Activated CD8-positive, alpha-beta T cell treated with anti-CD3 and anti-CD28 coated beads for 36 hours (primary cell): ENCODE measurements around the gene CCDC93. TPM values are rescaled to one million over a fixed set of nuclear protein-coding genes. Genes with fewer than 3 reads are reported as not detected.
A peak's percentile ranks its signal among the peaks of the same experiment; 100 is the strongest.

Source experiments
- ATAC-seq: fragments of 200-7000 bp; cut with Tn5 transposase; one replicate; pipeline ENCODE4 v1.10.0; 2021; ENCODE audit warnings: mild to moderate bottlenecking, moderate library complexity
- CTCF ChIA-PET: fragments of 350-600 bp; sonication (Branson Sonifier 250); formaldehyde crosslinking; loops from one replicate; lab custom pipeline; 2021; ENCODE audit warnings: antibody characterized with exemption; lab: Charles Lee
- POLR2A ChIA-PET: fragments of 350-600 bp; sonication (Branson Sonifier 250); formaldehyde crosslinking; loops from one replicate; lab custom pipeline; 2021; ENCODE audit warnings: antibody characterized with exemption; lab: Charles Lee
- DNase-seq: peaks from one replicate; pipeline ENCODE4 v3.0.0-alpha.2; 2020
- H3K27ac Mint-ChIP-seq: one replicate; pipeline ENCODE4 v1.8.0; 2021; ENCODE audit warnings: mild to moderate bottlenecking, mixed read lengths
- H3K27me3 Mint-ChIP-seq: one replicate; pipeline ENCODE4 v1.8.0; 2021; ENCODE audit warnings: mixed read lengths
- H3K36me3 Mint-ChIP-seq: one replicate; pipeline ENCODE4 v1.8.0; 2021; ENCODE audit warnings: low read depth, mixed read lengths
- H3K4me1 Mint-ChIP-seq: one replicate; pipeline ENCODE4 v1.8.0; 2021; ENCODE audit warnings: low read depth, mixed read lengths
- H3K4me3 Mint-ChIP-seq: one replicate; pipeline ENCODE4 v1.8.0; 2021; ENCODE audit warnings: mild to moderate bottlenecking, moderate library complexity, mixed read lengths
- H3K9me3 Mint-ChIP-seq: one replicate; pipeline ENCODE4 v1.8.0; 2021; ENCODE audit warnings: mixed read lengths
- CTCF ChIP-seq: fragments of 200-600 bp; IDR thresholded peaks from one replicate; pipeline ENCODE4 v1.8.0; 2022; ENCODE audit warnings: antibody characterized with exemption, mild to moderate bottlenecking
- intact Hi-C: fragments of 100-400 bp; cut with micrococcal nuclease; formaldehyde crosslinking; loops from one replicate; pipeline ENCODE4 v1.10.0; 2022
- total RNA-seq, 2 experiments: library from RNA; stranded (reverse); gene quantifications; one replicate each; pipeline ENCODE4 v1.2.3, GENCODE V29; 2021

CCDC93 gene
- total RNA-seq, 2 experiments from 2014 or later: 24.5 to 25.4 TPM

- peaks cover 47% of the 10 kb centered on the region for H3K36me3 Mint-ChIP-seq
- no peaks in the 10 kb centered on the region for H3K9me3 Mint-ChIP-seq
- no peak for TF ChIP-seq CTCF
- H3K27me3 Mint-ChIP-seq: no peaks in the 10 kb centered on the region
- no peak overlapping the region for H3K4me3 Mint-ChIP-seq
- ATAC-seq (no peak), DNase-seq (no peak)
- POLR2A ChIA-PET: no interaction called here
- no peaks in the 10 kb centered on the region for H3K4me1 Mint-ChIP-seq
- no peak overlapping the region for H3K27ac Mint-ChIP-seq
- CTCF ChIA-PET: interaction anchor here (2.2 to 4.0 kb wide), 2 partner anchors 9 to 43 kb away, joined by 11 to 22 read pairs; no protein-coding TSS in a partner anchor
- intact Hi-C loops: no loop called here
Observed at GRCh38 chr2:117960231-117960630, 53.6 kb downstream of the CCDC93 start.

DNA sequence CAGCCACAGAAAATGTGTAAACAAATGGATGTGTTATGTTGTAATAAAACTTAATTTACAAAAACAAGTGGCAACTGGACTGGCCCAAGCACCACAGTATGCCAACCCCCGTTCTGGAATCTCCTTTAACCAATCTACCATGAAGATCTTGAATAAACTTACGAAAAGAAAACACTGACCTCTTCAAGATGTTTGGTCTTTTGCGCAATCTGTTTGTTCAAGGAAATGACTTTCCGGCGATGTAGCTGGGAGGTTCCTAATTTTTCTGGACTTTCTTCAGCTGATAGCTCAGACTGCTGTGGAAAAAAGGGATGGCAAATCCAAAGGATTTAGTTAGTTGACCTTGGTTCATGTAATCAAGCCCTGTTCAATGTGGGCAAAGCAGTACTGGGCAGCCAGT is 55.7 kb downstream of the CCDC93 start:
- no peak for TF ChIP-seq CTCF
- H3K4me1 Mint-ChIP-seq: no peaks in the 10 kb centered on the region
- H3K27me3 Mint-ChIP-seq: no peaks in the 10 kb centered on the region
- H3K27ac Mint-ChIP-seq: no peak overlapping the region
- H3K9me3 Mint-ChIP-seq: no peaks in the 10 kb centered on the region
- DNase-seq: no peak
- ChIA-PET CTCF (interaction anchor here (4.0 kb wide), 1 partner anchor 45 kb away, joined by 22 read pairs; no protein-coding TSS in a partner anchor), POLR2A (no interaction called here)
- no peak overlapping the region for H3K4me3 Mint-ChIP-seq
- ATAC-seq: no peak
- intact Hi-C loops: no loop called here
- H3K36me3 Mint-ChIP-seq: peaks cover 57% of the 10 kb centered on the region

DNA sequence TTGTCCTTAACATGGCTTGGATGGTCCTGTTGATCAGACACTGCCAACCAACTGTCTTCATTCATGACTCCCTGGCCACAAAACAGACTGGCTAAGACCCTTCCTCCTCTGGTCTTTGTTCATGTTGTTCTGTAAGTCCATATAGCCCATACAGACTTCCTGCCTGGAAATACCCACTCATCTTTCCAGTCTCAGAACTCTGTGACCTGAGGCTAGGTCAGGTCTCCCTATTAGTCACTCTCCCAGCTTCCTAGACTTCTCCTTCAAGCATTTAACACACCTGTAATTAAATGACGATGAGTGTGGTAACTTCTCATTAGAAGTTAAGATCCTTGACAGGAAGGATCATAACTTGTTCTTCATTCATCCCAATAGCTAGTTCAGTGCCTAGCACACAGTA is 56.3 kb downstream of the CCDC93 start:
- no peaks in the 10 kb centered on the region for H3K9me3 Mint-ChIP-seq
- ATAC-seq (no peak), DNase-seq (no peak)
- intact Hi-C loops: no loop called here
- H3K27ac Mint-ChIP-seq: peak overlapping the region; percentile 33
- H3K4me3 Mint-ChIP-seq: no peak overlapping the region
- H3K27me3 Mint-ChIP-seq: no peaks in the 10 kb centered on the region
- no peaks in the 10 kb centered on the region for H3K4me1 Mint-ChIP-seq
- CTCF ChIA-PET: interaction anchor here (1.4 to 4.0 kb wide), 2 partner anchors 16 to 46 kb away, joined by 4 to 22 read pairs; no protein-coding TSS in a partner anchor
- POLR2A ChIA-PET: no interaction called here
- H3K36me3 Mint-ChIP-seq: peaks cover 55% of the 10 kb centered on the region
- TF ChIP-seq CTCF: no peak

GRCh38 chr2:117956036-117956796 is 57.7 kb downstream of the CCDC93 start:
- Mint-ChIP-seq H3K4me1 (no peaks in the 10 kb centered on the region), H3K4me3 (no peak overlapping the region), H3K36me3 (peaks cover 59% of the 10 kb centered on the region), H3K27me3 (no peaks in the 10 kb centered on the region), H3K9me3 (no peaks in the 10 kb centered on the region), H3K27ac (no peak overlapping the region)
- no peak for ATAC-seq
- POLR2A ChIA-PET: interaction anchor here (0.6 kb wide), 1 partner anchor 64 kb away, joined by 3 read pairs; no protein-coding TSS in a partner anchor
- CTCF ChIA-PET: interaction anchor here (0.6 to 2.1 kb wide), 4 partner anchors 8 to 76 kb away, joined by 3 to 10 read pairs (median 4); no protein-coding TSS in a partner anchor
- intact Hi-C loops: no loop called here
- DNase-seq: no peak
- TF ChIP-seq CTCF: no peak

DNA sequence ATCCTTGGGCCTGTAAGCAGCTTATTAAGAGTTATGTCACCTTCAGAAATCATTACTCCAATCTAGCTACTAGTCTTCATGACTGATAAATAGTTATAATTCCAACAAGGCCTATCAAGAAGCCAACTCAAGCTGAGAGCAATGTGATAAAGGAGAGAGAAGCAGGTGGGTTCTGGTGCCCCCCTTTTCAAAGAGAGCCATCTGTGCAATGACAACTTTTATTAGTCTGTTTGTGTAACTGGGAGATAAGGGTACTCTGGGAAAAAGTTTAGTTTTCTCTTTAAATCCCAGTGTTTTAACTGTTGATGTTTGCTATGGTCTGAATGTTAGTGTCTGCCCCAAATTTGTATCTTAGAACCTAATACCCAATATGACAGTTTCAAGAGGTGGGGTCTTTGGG is 60.6 kb downstream of the CCDC93 start:
- H3K36me3 Mint-ChIP-seq: peaks cover 55% of the 10 kb centered on the region
- POLR2A ChIA-PET: no interaction called here
- no peak overlapping the region for H3K4me3 Mint-ChIP-seq
- no peak for TF ChIP-seq CTCF
- no peaks in the 10 kb centered on the region for H3K4me1 Mint-ChIP-seq
- no peak for DNase-seq
- H3K27ac Mint-ChIP-seq: no peak overlapping the region
- H3K27me3 Mint-ChIP-seq: no peaks in the 10 kb centered on the region
- H3K9me3 Mint-ChIP-seq: no peaks in the 10 kb centered on the region
- intact Hi-C loops: no loop called here
- ATAC-seq: no peak
- CTCF ChIA-PET: interaction anchor here (4.1 kb wide), 1 partner anchor 49 kb away, joined by 19 read pairs; no protein-coding TSS in a partner anchor
